Kasumi-1 (cell line): ENCODE results near the gene EHHADH.

Source experiments
- DNase-seq, 2 experiments: peaks; one replicate each; lab custom pipeline; 2025; lab: John Stamatoyannopoulos, UW

EHHADH gene

GRCh38 chr3:185145511-185145910, 108.3 kb downstream of the EHHADH start:
- no peak for DNase-seq

GRCh38 chr3:185144784-185145183, 109.1 kb downstream of the EHHADH start:
- no peak for DNase-seq
